Measurements from ENCODE around the gene GADL1.

Gene GADL1

DNA sequence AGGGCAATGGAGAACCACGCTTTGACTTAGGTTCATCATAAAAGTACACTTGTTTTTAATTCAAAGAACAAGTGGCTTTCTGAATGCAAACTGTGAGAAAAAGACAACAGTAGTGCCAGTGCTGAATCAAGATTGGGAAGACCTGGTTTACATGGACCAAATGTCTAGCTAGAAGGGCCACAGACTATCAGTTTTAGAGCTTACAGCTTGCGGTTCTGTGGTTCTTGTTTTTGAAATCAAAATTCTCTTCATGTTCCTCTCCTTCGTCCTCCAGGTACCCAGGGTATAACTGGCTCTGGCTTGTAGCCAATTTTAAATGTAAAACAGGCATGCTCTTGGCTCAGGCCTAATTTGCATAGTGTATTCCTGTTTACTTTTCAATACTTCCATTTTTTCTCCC lies 163.5 kb downstream of the GADL1 start:
- TF ChIP-seq, protein P1, sequence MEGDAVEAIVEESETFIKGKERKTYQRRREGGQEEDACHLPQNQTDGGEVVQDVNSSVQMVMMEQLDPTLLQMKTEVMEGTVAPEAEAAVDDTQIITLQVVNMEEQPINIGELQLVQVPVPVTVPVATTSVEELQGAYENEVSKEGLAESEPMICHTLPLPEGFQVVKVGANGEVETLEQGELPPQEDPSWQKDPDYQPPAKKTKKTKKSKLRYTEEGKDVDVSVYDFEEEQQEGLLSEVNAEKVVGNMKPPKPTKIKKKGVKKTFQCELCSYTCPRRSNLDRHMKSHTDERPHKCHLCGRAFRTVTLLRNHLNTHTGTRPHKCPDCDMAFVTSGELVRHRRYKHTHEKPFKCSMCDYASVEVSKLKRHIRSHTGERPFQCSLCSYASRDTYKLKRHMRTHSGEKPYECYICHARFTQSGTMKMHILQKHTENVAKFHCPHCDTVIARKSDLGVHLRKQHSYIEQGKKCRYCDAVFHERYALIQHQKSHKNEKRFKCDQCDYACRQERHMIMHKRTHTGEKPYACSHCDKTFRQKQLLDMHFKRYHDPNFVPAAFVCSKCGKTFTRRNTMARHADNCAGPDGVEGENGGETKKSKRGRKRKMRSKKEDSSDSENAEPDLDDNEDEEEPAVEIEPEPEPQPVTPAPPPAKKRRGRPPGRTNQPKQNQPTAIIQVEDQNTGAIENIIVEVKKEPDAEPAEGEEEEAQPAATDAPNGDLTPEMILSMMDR (IDR thresholded peaks at IDR 0.05): no peak

GRCh38 chr3:30729936-30730335 lies 164.5 kb downstream of the GADL1 start:
- TF ChIP-seq, protein P1 (IDR thresholded peaks at IDR 0.05): no peak

GRCh38 chr3:30729512-30729911 lies 164.9 kb downstream of the GADL1 start:
- TF ChIP-seq, protein P1 (IDR thresholded peaks at IDR 0.05): no peak

DNA sequence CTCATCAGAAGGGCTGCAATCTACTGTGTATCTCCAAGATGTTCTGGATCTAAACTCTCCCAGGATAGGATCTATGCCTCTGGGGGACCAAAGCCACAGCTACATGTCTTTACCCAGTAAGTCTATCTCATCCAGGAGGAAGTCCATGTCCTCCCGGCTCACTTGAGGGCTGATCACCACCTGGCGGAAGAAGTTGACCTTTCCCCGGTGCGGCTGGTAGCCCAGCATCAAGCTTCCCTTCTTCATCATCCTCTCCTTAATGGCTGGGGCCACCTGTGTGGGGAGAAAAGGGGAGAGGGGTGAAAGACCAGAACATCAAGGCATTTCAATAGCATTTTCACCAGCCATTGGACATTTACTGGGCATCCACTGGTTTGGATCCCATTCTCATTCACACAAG lies 166.3 kb downstream of the GADL1 start:
- TF ChIP-seq, protein P1 (IDR thresholded peaks at IDR 0.05): no peak

DNA sequence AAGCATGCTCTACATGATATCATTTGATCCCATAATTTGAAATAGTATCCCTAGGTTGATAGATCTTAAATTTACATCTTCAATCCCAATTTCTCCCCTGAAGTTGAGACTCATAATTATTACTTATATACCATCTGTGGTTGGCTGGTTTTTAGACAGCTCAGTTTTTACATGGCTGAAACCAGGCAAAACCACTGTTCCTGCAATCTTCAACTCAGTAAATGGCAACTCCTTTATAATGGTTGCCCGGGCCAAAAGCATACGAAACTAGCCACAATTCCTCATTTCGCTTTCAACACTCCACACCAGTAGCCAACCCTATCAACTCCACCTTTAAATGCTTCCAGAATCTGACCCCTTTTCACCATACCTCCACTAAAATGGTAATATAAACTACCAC lies 169.6 kb downstream of the GADL1 start:
- TF ChIP-seq, protein P1 (IDR thresholded peaks at IDR 0.05): no peak

- TF ChIP-seq, protein P1 (IDR thresholded peaks at IDR 0.05): no peak
These were observed 171.2 kb downstream of the GADL1 start for GRCh38 chr3:30723211-30723610.

- TF ChIP-seq, protein P1 (IDR thresholded peaks at IDR 0.05): no peak
These were observed 173.2 kb downstream of the GADL1 start for GRCh38 chr3:30721314-30721634.

DNA sequence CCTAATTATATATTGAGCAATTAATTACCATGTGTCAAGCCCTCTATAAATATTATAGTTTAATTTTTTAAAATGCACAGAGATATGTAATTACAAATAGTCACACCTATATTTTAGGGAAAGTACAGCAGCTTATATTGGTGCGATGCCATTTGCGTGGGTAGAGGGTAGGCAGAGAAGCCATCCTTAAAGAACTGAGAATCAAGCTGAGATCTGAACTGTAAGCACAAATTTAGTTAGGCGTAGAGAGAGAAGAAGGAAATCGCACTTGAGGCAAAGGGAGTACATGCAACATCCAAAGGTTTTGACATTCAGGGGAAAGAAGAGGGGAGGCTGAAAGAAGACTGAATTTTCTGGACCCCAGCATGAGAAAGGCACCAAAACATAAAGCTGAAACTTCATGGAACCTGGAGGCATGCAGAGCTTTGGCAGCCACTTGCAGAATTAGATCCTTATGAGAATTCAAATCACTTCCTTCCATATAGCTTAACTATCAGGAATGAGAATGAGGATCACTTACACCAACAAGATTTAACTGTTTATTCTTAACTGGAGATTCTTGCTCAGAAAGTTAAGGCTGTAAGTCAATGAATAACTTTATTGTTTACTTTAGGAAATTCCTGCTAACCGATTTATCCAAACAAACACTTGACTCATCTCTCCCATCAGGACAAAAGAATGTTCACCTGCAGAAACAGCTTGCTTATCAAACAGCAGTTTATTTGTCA lies 173.7 kb downstream of the GADL1 start:
- TF ChIP-seq, protein P1 (IDR thresholded peaks at IDR 0.05): no peak
